Cardiac septum (tissue), 1 donor: ENCODE results near the gene CREBBP. TPM values are rescaled to one million over a fixed set of nuclear protein-coding genes. Genes with fewer than 3 reads are reported as not detected.

ENCODE experiments used
- total RNA-seq: library from RNA; stranded (reverse); fragmentation: NEBNext Ultra II Directional; extraction: Animal tissue kit (Norgen Biotek cat#: 25700); gene quantifications from one replicate; pipeline ENCODE4 v1.2.1, GENCODE V29; 2021
- donor health status: DM: no; HTN: no; CAD: no.

Gene CREBBP
- total RNA-seq, 1 donor from 2014 or later: 39.0 TPM

Other genes starting within 250 kb of the CREBBP start
- 6.9 TPM for gene DNASE1, start 226.0 kb downstream of the CREBBP start, total RNA-seq
- gene TRAP1, start 163.2 kb downstream of the CREBBP start, total RNA-seq: 78.6 TPM
- 44.0 TPM for gene ADCY9, start 235.7 kb upstream of the CREBBP start, total RNA-seq